ENCODE data around the gene RRAS2.
"Not testable (repeated sequence)": the region's sequence is repeated elsewhere in the genome, so short reads cannot be mapped to it uniquely, and the experiment has no call there.

RRAS2 gene

GRCh38 chr11:14255238-14255534 lies 103.8 kb downstream of the RRAS2 start:
- DNase-seq (ENCODE audit: low read depth in 2 of 2), result no peak

DNA sequence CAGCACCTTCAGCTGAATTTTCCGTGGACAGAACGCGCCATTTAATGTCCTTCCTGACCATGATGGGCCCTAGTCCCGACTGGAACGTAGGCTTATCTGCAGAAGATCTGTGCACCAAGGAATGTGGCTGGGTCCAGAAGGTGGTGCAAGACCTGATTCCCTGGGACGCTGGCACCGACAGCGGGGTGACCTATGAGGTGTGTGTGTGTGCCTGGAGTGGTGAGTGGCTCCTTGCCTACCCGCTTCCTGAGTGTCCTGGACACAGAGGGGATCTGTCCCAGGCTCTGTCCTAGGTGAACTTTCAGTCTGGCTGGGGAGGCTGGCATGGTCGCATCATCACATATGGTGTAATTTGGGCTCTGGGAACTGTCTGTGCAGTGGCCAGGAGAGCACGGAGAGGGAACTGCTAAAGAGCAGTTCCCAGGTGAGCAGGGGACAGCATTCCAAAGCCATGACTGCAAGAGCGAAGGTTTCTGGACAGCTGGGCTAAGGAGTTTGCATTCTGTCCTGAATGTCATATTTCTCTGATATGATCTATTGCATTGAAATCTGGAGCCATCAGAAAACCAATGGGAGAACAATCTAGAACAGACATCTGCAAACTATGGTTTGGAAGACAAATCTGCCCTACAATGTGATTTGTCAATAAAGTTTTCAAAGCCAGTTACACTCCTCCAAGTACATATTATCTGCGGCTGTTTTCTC lies 104.3 kb downstream of the RRAS2 start:
- no peak for DNase-seq (ENCODE audit: low read depth in 2 of 2)

DNA sequence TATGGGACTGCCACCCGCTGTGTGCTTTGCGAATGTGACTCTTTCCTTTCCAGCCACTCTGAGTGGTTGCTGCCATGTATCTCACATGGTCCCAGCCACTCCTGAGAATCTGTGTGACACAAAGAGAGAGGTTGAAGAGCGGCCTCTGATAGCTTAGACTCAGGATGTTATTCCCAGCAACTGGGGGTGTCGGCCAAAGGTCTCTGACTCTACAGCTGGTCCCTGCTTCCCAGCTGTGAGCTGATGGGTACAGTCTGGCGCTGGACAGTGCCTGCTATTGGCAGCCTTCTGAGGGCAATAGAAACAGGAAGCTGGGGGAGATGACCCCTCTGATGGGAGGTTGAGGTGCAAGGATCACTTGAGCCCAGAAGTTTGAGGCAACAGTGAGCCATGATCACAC lies 105.1 kb downstream of the RRAS2 start:
- DNase-seq (ENCODE audit: low read depth in 2 of 2), result no peak

- DNase-seq (ENCODE audit: low read depth in 2 of 2), result no peak
These were observed 105.6 kb downstream of the RRAS2 start for GRCh38 chr11:14253421-14253820.

DNA sequence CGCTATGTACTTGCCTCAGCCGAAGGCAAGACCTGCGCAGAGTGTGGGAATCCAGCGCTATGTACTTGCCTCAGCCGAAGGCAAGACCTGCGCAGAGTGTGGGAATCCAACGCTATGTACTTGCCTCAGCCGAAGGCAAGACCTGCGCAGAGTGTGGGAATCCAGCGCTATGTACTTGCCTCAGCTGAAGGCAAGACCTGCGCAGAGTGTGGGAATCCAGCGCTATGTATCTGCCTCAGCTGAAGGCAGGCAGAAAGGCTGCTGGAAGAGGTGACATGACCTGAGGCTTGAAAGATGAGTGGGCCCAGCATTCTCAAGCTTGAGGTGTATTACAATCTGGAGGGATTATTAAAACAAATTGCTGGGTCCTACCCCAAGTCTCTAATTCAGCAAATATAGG lies 106.5 kb downstream of the RRAS2 start:
- not testable (repeated sequence) for DNase-seq (ENCODE audit: low read depth in 2 of 2)

- no peak for DNase-seq (ENCODE audit: low read depth in 2 of 2)
These were observed 107.2 kb downstream of the RRAS2 start for GRCh38 chr11:14251754-14252153.

- DNase-seq (ENCODE audit: low read depth in 2 of 2), result peak; percentile 29 to 51
These were observed 109.6 kb downstream of the RRAS2 start for GRCh38 chr11:14249121-14249963.

DNA sequence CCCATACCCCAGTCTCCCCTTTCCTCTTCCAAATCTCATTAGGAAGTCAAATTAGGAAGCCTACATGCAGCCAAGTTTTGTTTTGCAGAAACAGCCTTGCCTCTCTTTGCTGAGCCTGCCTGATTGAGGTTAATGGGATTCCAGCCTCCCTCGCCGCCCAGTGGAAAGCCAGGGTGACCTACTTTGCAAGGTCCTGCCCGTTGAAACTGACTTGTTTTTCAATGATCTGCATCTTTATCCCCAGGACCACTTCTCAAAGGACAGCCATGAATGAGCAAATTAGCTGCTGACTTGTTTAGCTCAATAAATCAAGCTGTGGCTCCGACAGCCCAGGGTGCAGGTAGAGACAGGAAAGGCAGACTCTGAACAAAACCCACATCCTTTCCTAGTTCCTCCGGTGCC lies 110.4 kb downstream of the RRAS2 start:
- DNase-seq (ENCODE audit: low read depth in 2 of 2), result no peak

DNA sequence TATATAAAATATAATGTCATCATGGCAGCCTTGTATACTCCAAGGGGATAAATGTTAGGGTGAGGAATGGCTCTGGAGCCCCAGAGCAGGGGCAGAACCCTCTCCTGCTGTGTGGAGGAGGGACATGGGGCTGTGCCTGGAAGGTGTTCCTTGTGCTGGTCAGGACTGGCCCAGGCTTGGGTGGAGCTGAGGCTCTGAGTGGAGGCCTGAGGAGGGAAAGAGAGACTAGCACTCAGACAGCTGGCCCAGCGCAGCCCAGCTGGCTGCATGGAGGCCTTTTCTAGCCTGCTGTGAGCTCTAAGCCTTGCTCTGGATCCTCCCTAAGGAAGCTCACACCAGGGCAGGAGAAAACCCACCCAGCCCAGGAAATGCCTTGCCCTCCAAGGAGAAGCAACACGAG lies 113.5 kb downstream of the RRAS2 start:
- DNase-seq (ENCODE audit: low read depth in 2 of 2), result no peak

GRCh38 chr11:14244926-14245325 lies 114.1 kb downstream of the RRAS2 start:
- DNase-seq (ENCODE audit: low read depth in 2 of 2), result no peak

DNA sequence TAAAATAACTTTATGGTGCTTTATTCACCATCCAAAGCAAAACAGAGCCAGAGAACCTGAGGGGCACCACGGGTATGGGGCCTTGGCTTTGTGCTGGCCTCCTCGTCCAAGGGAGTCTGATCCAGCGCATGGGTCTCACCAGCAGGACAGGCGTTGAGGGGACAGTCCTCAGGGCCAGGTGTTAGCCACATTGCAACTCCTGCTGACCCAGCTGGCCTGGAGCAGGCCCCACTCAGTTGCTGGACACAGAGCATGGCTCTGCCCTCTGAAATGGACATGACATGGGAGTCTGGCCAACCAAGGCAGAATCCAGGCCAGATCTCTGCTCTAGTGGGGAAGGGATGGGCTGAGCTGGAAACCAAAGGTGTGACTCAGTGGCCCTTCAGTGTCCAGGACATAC lies 116.2 kb downstream of the RRAS2 start:
- DNase-seq (ENCODE audit: low read depth in 2 of 2), result no peak

GRCh38 chr11:14242187-14242586 lies 116.8 kb downstream of the RRAS2 start:
- no peak for DNase-seq (ENCODE audit: low read depth in 2 of 2)

GRCh38 chr11:14240951-14241350 lies 118.0 kb downstream of the RRAS2 start:
- no peak for DNase-seq (ENCODE audit: low read depth in 2 of 2)

GRCh38 chr11:14240221-14240620 lies 118.8 kb downstream of the RRAS2 start:
- no peak for DNase-seq (ENCODE audit: low read depth in 2 of 2)

- no peak for DNase-seq (ENCODE audit: low read depth in 2 of 2)
These were observed 121.5 kb downstream of the RRAS2 start for GRCh38 chr11:14237444-14237961.

DNA sequence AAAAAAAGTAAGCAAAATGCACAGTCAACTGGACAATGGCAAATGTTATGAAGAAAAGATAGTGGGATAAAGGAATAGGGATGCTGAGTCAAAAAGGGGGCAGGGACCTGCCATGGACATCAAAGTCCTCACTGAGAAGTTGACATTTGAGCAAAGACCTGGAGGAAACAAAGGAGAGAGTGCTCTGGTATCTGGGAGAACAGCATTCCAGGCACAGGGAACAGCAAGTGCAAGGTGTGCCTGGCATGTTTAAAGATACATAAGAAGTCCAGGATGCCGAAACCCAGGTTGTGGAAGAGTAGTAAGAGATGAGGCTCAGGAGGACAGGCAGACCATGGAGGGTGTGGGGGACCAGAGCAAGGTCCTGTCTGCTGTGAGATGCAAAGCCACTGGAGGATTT lies 123.3 kb downstream of the RRAS2 start:
- no peak for DNase-seq (ENCODE audit: low read depth in 2 of 2)

DNA sequence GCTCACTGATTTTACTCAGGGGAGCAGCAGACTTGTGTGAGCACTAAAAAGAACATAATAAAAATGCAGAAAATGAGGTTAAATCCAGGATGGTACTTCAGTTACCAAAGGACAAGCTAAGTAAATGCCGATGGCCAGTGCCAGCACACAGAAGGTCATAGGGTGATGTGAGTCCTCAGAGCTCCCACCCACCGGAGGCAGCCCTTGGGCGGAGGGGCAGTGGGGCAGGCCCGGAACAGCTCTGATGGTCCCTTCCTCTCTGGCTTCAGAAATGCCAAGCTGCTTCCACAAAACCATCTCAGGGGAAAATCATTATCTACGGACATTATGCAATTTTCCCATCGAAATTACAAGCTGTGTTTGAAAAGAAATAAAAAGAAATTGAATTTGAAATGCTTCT lies 124.5 kb downstream of the RRAS2 start:
- no peak for DNase-seq (ENCODE audit: low read depth in 2 of 2)

- DNase-seq (ENCODE audit: low read depth in 2 of 2), result no peak
These were observed 126.3 kb downstream of the RRAS2 start for GRCh38 chr11:14232652-14233051.

- no peak for DNase-seq (ENCODE audit: low read depth in 2 of 2)
These were observed 128.6 kb downstream of the RRAS2 start for GRCh38 chr11:14230407-14230806.

- DNase-seq (ENCODE audit: low read depth in 2 of 2), result no peak
These were observed 129.5 kb downstream of the RRAS2 start for GRCh38 chr11:14229472-14229871.

DNA sequence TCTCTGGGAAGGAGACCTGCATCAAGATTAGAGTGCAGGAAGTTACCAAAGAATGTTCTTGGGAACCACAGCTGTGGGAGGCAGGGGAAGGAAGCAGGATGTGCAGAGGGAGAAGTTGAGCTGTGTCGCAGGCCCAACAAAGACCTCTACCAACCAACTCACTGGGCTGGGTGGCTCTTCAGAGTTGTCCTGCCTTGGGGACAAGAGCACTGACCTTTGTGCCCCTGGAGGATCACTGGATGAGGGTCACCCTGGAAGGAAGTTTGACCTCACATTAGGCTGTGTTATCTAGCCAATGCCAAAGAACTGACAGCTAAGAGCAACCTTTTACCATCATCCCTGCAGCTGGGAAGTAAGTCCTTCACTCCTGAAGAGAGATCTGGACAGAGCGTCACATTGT lies 130.6 kb downstream of the RRAS2 start:
- DNase-seq (ENCODE audit: low read depth in 2 of 2), result no peak
